GDM1 (cell line): ENCODE data around the gene EIF3K.
A peak's percentile ranks its signal among the peaks of the same experiment; 100 is the strongest.

Source experiments
- DNase-seq: peaks from one replicate; lab custom pipeline; 2025; lab: John Stamatoyannopoulos, UW

The EIF3K gene

GRCh38 chr19:38649305-38650171 lies 30.6 kb downstream of the EIF3K start:
- DNase-seq = no peak

DNA sequence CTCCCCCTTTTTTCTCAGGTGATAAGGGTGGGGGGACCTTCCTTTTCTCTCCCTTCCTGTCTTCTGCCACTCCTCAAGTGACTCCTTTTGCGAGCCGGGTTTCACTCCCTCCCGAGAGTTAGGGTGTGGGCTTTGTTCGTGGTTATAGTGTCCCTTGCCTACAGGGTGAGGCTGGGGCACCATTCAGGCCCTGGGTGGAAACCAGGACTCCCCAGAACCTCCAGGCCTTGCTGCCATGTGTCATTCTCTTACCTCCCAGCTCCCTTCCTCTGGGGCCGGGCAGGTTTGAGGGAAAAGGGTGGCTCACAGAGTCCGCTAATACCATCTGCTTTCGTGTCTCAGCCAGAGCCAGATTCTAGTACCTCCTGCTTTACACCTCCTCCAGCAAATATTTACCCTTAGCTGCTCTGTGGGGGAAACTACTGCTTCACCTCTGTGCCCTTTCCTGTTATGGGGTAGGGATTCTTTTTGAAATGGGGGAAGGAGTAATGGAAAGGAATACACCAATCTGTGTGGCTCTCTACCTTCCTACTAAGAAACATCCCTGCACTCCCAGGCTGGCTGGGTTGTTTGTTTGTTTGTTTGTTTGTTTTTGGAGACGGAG lies 31.3 kb downstream of the EIF3K start:
- no peak for DNase-seq

DNA sequence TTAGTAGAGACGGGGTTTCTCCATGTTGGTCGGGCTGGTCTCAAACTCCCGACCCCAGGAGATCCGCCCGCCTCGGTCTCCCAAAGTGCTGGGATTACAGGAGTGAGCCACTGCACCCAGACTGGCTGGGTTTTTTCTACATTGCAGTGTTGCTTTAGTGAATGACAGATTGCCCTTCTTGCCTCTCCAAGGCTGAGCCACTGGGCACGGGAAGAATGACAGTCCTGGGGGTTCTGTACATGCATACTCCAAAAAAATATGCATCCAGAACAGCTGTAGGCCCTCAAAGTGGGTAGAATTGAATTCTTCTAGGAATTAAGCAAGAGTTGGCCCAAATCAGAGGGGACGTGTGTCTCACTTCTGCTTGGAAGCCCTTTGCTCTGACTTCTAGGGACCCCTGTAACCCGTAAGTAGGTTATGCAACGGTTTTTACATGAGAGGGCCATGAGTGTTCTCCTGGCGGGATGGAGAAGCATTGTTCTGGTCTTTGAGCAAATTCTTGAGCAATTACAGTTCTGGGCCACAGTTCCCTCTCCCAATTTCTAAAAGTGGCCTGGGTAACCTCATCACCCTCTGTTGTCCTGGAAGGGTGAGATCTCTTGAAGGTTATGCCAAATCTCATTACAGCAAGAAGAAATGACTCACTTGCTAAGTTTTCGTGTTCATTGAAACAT lies 32.1 kb downstream of the EIF3K start:
- DNase-seq = no peak

GRCh38 chr19:38653028-38653571 lies 34.1 kb downstream of the EIF3K start:
- no peak for DNase-seq

DNA sequence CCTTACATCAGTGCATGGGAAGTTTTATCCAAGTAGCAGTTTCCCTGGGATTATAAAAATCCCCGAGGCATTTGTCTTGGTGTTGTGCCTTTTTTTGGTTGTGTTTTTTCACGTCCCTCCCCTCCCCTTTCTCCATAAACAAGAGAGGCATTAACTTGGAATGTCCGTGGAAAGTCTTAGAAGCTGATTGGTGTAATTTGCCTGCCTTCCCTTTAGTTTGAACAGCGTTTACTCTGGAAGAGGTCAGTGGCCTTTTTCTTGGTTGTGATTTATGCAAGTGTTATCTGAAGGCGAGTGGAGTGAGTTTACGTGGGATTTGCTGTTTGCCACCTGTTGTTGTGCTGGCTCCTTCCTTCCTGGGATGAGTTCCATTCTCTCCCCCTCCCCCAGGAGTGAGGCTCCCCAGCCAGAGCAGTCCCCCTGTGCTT lies 35.7 kb downstream of the EIF3K start:
- DNase-seq = no peak

DNA sequence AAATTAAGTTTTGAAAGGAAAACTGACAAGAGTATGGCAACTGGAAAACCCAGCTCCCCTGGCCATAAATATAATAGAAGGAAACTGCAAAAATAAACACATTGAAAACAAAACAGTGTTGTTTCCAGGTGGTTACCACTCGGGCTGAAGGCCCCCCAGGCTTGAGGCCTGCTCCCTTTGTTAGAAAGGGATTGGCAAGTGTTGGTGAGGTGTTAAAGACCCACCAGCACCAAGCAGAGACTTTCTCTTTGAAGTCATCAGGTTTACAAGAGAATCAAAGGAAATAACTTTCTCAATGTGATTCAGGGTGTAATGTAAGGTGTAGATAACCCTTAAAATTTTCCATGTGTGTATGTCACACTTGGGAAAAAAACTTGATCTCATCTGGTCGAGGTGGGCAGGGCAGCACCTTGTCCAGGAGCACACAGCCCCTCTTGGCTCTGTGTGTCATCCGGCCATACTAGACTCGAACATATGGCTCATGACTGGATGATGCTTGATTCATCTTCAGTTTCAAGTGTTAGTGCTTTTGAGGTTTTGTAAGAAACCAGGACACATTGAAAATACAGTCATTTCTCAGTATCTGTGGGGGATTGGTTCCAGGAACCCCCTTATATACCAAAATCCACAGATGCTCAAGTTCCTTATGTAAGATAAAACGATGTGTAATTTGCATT lies 36.3 kb downstream of the EIF3K start:
- DNase-seq = no peak

DNA sequence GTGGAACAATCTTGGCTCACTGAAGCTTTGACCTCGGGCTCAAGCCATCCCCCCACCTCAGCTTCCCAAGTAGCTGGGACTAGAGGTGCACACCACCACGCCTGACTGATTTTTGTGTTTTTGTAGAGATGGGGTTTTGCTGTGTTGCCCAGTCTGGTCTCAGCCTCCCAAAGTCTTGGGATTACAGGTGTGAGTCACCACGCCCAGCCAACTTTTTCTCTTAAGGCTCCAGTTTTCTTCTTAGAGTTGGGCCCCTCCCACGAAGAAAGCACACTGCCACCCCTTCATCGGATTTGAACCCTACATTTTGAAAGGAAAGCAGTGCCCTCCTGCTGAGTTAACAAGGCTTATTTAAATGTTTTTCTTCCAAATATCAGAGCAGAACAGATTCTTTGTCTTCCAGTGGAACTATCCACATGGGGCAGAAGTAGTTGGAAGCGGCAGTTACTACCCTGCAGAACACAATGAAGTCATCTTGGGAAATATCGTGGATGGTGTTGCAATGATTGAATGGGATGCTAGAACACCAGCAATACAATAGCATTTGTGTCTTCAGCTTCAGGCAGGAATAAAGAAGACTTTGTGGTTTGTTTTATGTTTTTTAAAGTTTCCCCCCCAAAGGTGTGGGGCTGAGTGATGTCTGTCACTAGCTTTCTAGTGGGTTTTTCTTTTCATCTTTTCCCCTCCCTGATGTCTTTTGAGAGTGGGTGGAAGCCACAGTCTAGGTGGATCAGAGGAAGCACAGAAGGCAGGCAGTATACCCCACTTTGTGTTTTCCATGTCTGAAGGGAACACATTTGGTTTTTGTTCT lies 37.4 kb downstream of the EIF3K start:
- DNase-seq = no peak

GRCh38 chr19:38657633-38658222 lies 38.7 kb downstream of the EIF3K start:
- no peak for DNase-seq

DNA sequence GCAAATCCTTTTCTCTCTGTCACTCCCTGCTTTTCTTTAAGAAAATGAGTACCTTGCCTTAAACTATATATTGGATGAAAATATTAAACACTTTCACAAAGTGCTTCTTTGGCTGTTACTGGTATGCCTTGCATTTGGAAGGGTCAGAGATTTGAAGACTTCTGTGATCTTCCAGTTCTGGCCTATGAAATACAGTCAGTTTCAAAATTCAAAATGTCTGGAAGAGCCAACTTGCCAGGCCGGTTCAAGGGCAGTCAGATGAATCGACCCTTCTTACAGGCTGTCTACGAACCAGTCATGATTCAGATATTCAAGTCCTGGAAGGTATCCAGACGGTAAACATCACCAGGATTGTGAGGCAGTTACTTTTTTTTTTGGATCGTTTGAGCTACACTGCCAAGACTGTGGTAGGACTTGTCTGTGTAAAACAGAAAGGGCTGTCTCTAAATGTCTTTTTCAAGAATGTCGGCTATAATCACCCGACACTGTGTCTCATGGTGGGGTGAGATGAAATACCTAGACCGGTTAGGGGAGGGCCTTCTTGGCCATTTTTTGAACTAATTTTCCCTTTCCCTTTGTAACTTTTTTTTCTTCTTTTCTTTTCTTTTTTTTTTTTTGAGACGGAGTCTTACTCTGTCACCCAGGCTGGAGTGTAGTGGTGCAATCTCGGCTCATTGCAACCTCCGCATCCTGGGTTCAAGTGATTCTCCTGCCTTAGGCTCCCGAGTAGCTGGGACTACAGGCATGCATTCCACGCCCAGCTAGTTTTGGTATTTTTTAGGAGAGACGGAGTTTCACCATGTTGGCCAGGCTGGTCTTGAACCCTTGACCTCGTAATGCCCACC lies 39.7 kb downstream of the EIF3K start:
- no peak for DNase-seq

- no peak for DNase-seq
Observed at GRCh38 chr19:38660724-38661123, 41.7 kb downstream of the EIF3K start.

DNA sequence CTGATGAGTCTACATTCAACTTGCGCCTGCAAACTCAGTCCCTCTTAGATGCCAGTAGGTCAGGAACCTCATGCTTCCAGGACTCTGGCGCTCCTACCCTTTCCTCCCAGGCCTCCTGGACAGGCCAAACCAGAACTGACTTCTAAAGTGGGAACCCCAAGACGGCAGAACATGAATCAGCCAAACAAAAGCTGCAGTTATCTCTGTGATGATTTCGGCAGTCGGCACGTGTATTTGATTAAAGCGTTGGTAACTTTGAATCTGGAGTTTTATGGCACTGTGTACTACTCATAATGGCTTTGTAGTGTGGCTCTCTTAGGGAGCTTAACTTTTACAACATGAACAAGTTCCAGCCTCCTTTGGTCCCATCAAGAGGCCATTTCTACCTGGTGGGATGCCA lies 42.1 kb downstream of the EIF3K start:
- DNase-seq = no peak

GRCh38 chr19:38661996-38662395 lies 43.0 kb downstream of the EIF3K start:
- no peak for DNase-seq

- DNase-seq = no peak
Observed at GRCh38 chr19:38662537-38663155, 43.7 kb downstream of the EIF3K start.

DNA sequence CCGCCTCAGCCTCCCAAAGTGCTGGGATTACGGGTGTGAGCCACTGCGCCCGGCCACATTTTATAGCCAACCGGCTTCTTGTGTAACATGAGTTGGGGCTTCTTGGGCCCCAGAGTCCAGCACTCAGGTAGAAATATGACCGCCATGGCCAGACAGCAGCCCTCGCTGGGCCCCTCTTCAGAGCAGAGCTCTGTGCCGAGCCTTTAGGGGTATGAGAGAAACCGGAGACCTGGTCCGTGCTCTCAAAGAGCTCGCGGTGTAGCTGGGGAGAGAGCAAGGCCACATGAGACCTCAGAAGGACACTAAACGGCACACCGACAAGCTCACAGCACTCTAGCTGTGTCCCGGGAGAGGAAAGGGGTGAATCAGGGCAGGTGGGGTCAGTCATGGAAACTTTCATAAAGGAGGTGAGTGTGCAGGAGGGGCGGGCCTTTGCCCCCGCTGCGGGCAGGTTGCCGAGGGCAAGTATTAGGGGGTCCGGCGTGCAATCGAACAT lies 44.2 kb downstream of the EIF3K start:
- DNase-seq = no peak

DNA sequence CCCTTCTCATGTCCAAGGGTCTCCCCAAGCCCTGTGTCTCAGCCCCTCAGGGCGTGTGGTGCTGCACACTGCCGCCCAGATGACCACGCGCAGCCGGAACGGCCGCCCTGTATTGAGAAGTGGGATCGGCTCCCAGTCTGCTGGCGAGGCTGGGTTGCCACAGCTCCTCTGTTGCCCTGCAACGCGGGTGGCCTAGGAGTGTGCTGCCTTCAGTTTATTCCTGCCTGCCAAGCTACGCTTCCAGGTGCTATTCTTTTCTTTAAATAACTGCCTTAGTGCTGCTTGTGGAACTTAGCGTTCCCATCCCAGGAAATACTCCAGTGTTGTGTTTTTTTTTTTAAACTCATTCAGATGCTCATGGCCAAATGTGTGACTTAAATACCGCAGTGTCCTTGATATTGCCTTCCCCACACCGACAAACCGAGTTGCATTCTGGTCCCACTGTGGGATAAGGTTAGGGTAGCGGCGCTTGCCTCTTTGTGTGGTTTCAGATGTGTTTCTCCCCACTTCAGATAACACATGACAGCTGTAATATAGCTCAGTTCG lies 45.0 kb downstream of the EIF3K start:
- no peak for DNase-seq

DNA sequence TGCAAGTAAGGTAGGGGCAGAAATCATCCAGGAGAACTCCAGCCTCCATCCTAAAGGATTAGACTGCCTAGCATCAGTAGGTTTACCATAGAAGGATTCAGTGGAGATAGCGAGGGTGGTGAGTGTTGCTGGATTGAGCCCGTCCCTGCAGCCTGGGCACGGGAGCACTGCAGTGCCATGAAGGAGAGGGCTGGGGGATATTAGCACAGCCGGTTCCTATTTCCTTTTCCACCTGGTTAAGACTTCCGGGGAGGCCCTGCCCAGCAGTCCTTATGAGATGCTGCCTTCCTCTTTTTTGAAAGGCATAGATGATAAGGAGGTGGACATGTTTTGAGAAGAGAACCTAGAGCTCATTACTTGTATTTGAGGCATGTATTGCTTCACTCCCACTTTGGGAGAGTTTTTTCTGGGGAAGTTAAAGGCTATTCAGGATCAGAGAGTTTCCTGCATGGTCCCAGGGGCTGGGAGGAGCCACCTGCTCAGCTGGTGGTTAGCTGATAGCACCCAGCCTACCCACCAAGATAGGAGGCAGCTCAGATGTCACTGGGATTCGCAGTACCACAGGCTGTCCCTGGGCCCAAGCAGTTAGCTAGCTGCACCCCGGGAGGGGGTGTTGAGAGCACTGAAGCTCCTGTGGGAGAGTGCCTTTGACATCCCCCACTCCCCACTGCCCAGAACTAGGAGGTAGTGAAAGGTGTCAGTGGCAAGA lies 45.7 kb downstream of the EIF3K start:
- DNase-seq = peak; percentile 23

- no peak for DNase-seq
Observed at GRCh38 chr19:38665219-38665931, 46.4 kb downstream of the EIF3K start.
